ENCODE measurements around the gene SPATA16.

SPATA16 gene

GRCh38 chr3:173066044-173067004, 74.7 kb downstream of the SPATA16 start:
- DNase-seq (ENCODE audit: low read depth, low spot score) = no peak
- TF ChIP-seq CTCF (IDR thresholded peaks at IDR 0.05; ENCODE audit: insufficient read depth, low read length, missing control alignments) = no peak
- no peak overlapping the region for H3K4me3 ChIP-seq (ENCODE audit: low read depth, low read length)
- POLR2A ChIA-PET = no interaction called here
- CTCF ChIA-PET = no interaction called here

- no peak overlapping the region for H3K4me3 ChIP-seq (ENCODE audit: low read depth, low read length)
- ChIA-PET CTCF (no interaction called here), POLR2A (no interaction called here)
- DNase-seq (ENCODE audit: low read depth, low spot score) = no peak
- no peak for TF ChIP-seq CTCF (IDR thresholded peaks at IDR 0.05; ENCODE audit: insufficient read depth, low read length, missing control alignments)
Measured at GRCh38 chr3:173065543-173065981, 75.5 kb downstream of the SPATA16 start.

- POLR2A ChIA-PET = no interaction called here
- CTCF ChIA-PET = no interaction called here
- no peak overlapping the region for H3K4me3 ChIP-seq (ENCODE audit: low read depth, low read length)
- DNase-seq (ENCODE audit: low read depth, low spot score) = no peak
- TF ChIP-seq CTCF (IDR thresholded peaks at IDR 0.05; ENCODE audit: insufficient read depth, low read length, missing control alignments) = no peak
Measured at GRCh38 chr3:173064631-173065030, 76.4 kb downstream of the SPATA16 start.

GRCh38 chr3:173058229-173058628, 82.8 kb downstream of the SPATA16 start:
- POLR2A ChIA-PET = no interaction called here
- no peak overlapping the region for H3K4me3 ChIP-seq (ENCODE audit: low read depth, low read length)
- no peak for TF ChIP-seq CTCF (IDR thresholded peaks at IDR 0.05; ENCODE audit: insufficient read depth, low read length, missing control alignments)
- no peak for DNase-seq (ENCODE audit: low read depth, low spot score)
- CTCF ChIA-PET = no interaction called here

- POLR2A ChIA-PET = no interaction called here
- CTCF ChIA-PET = no interaction called here
- H3K4me3 ChIP-seq (ENCODE audit: low read depth, low read length) = no peak overlapping the region
- no peak for TF ChIP-seq CTCF (IDR thresholded peaks at IDR 0.05; ENCODE audit: insufficient read depth, low read length, missing control alignments)
- no peak for DNase-seq (ENCODE audit: low read depth, low spot score)
Measured at GRCh38 chr3:173055228-173055933, 85.7 kb downstream of the SPATA16 start.

GRCh38 chr3:173049360-173049759, 91.7 kb downstream of the SPATA16 start:
- no peak for DNase-seq (ENCODE audit: low read depth, low spot score)
- ChIA-PET CTCF (no interaction called here), POLR2A (no interaction called here)
- no peak for TF ChIP-seq CTCF (IDR thresholded peaks at IDR 0.05; ENCODE audit: insufficient read depth, low read length, missing control alignments)
- H3K4me3 ChIP-seq (ENCODE audit: low read depth, low read length) = no peak overlapping the region
